Renal cortical epithelial cell (primary cell): ENCODE measurements around the gene CBX2. TPM values are rescaled to one million over a fixed set of nuclear protein-coding genes. Genes with fewer than 3 reads are reported as not detected.

Source experiments
- DNase-seq: peaks from one replicate; pipeline ENCODE4 v3.0.0-alpha.2; 2011; ENCODE audit warnings: low read depth
- total RNA-seq: library from RNA; depleted of rRNA; stranded (reverse); fragments of >200 nt; gene quantifications from 2 replicates; pipeline ENCODE4 v1.2.3, GENCODE V29; 2014

CBX2 gene
- total RNA-seq, 1 donor from 2014 or later: 1.5 TPM

- DNase-seq: no peak
Observed at GRCh38 chr17:79811868-79812352, 34.0 kb downstream of the CBX2 start.

DNA sequence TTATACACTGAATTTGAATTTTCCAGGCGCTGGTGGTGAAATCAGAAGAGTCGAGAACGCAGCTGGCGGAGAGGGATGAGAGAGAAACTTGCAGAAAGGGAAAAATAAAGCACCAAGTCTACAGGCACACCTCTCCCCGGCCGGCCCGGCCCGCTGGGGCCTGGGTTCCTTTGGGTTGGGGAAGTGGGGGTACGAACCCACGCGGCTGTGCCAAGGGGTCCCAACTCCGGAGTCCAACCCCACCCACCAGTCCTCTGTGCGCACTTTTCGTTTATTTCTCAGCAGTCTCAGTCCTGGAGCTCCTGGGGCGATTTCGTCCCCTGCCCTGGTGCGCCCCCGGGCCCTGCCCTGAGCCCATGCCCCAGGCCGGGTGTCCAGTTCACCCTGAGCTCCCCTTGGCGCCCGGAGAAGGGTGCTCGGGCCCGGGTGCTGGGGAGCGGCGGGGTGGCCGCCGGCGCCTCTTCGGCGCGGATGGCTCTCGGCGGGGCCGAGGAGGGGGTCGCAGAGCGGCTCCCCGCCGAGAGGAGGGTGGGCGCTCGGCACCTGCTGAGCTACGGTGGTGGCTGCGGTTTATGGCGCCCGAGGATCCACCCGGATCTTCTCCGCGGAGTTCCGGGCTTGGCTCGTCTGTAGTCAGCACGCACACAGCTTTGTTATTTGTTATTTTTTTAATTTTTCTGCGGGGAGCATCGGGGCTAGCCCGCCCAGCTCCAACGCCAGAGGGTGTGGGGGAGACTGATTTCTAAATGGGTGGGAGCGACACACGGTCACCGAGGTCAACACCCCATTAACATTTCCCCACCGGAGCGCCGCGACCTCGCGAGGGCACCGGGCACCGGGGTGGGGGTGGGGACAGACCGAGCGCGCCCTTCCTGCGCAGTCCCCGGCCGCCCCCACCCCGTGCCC is 34.7 kb downstream of the CBX2 start:
- no peak for DNase-seq

GRCh38 chr17:79813297-79814126 is 35.6 kb downstream of the CBX2 start:
- DNase-seq: no peak

- no peak for DNase-seq
Observed at GRCh38 chr17:79814127-79814973, 36.4 kb downstream of the CBX2 start.

- no peak for DNase-seq
Observed at GRCh38 chr17:79814974-79815835, 37.3 kb downstream of the CBX2 start.

- DNase-seq: no peak
Observed at GRCh38 chr17:79815836-79816461, 38.0 kb downstream of the CBX2 start.

GRCh38 chr17:79818026-79818758 is 40.2 kb downstream of the CBX2 start:
- DNase-seq: no peak

DNA sequence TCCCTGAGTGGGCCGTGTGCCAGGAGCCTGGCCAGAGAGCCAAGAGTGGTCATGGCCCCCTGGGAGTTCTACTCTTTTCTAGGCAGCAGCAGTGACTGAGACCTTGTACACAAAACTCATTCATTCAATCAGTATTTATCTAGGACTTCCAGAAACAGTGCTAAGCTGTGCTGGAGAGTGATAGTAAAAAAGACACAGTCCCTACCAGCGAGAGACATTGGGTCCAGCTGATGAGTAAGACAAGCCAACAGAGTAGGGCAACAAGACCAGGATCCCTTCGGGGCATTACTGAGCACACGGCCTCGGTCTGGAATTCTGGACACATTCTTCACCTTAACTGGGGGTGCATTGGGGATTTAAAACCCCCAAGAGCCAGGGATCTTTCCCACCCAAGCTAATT is 41.1 kb downstream of the CBX2 start:
- DNase-seq: no peak

- DNase-seq: no peak
Observed at GRCh38 chr17:79819534-79820276, 41.8 kb downstream of the CBX2 start.

GRCh38 chr17:79820959-79821330 is 43.0 kb downstream of the CBX2 start:
- DNase-seq: no peak

DNA sequence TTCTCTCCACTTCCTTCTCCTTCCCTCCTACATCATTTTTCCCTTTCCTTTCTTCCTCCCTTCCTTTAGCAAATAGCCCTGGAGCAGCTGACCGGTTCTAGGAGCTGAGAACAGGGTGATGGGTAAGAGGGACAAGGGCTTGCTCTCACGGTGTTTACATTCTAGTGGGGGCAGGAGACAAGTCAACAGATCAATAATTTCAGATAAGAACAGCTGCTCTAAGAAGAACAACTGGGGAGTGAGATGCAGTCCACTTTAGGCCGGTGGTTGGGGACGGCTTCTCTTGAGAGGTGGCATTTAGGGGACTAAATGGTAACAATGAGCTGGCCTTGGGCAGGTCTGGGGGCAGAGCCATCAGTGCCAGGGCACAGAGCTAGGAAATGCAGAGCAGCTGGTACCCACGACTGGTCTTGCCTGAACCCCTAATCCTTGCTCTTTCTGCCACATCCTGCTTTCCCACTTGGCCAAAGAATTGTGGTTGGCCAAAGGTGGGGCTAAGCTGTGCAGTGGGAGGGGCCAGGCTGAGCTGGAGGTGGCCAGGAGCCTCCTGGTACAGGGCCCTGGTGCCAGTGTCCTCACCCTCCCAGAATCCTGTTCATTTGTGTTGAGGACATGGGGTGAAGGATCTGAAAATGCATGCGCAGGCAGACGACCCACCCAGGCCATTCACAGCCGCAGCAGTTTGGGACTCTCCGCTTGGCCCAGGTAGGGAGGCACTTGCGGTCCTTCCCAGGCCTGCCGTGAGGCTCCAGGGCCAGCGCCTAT is 43.6 kb downstream of the CBX2 start:
- no peak for DNase-seq

- DNase-seq: no peak
Observed at GRCh38 chr17:79822583-79823124, 44.7 kb downstream of the CBX2 start.

DNA sequence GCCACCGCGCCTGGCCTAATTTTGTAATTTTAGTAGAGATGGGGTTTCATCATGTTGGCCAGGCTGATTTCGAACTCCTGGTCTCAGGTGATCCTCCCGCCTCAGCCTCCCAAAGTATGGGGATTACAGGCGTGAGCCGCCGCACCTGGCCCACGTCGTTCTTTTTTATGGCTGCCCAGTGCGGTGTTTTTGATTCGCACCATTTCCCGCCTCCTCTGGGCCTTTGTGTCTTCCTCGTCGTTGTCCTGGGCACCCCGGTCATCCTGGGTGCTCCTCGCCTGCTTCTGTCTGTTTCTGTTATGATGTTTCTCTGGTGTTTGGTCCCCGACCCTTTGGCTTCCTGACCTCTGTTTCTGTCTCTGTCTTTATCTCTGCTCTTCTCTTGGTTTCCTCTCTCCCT is 46.3 kb downstream of the CBX2 start:
- DNase-seq: no peak

DNA sequence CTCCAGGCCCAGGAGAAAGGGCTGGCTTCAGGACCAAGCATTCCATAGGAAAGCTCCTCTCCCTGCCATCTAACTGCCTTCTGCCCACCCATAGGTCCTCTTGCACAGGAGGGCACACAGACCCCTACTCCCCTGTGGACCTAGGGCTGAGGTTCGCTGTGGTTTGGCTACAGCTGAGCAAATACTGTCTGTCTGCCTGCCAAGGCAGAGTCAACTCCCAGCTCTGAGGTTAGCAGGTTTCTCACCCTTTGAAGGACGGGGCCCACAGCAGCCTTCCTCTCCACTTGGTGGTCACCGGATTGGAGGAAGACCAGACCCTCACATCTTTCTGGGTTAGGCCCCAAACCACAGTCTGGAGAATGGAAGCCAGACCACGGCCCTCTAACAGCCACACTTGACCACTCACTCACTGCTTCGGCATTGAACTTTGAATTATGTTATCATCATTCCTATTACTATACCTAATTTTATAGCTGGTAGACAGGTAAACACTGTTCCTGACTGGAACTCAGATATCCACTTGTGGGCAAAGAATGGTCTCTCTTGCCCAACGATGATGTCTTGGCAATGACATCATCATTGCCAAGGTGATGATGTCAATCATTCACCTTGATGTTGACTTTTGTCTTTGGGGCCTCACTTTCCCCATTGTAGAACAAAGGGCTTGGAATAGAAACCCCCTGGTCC is 47.1 kb downstream of the CBX2 start:
- no peak for DNase-seq

DNA sequence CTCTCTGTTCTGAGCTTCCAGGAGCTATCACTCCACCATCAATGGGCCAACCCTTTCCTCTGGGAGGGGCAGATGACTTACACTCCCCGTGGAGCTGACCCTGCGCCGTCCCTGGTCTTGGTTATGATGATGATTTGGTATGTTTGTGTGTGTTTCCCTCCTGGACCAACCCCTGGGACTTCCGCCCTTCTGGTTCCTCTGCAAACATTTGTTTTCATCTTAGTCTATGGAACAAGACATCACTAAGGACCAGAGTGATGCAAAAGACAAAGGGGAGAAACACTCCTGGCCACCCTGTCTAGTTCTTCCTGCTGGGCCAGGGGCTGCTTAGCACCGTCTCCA is 47.6 kb downstream of the CBX2 start:
- DNase-seq: no peak

DNA sequence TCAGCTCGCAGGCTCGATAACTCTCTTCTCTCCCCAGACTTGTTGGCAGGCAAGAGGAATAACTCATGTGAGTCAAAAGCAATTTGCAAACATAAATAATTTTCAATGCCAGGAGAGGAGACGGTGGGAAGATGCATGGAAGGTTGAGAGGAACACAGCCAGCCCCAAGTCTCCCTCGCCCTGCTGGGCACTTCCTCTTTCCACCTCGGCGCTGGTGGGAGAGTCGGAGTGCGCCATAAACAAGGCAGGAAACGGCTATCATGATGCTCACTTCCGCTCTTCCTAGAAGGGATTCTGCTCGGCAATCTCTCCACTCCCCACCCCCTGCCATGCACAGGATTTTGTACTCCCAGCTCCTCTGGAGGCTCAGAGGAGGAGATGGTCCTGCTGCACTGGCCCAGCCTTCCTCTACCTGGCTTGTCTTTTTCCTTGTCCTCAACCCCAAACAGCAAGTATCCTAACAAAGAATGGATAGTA is 48.3 kb downstream of the CBX2 start:
- no peak for DNase-seq
